ENCODE measurements around the gene ARID3A. TPM values are rescaled to one million over a fixed set of nuclear protein-coding genes. Genes with fewer than 3 reads are reported as not detected.

The ARID3A gene
- total and polyA plus RNA-seq, 2 of the 4 experiments (the other 2 are of a cell fraction) = 16.0 to 23.1 TPM

DNA sequence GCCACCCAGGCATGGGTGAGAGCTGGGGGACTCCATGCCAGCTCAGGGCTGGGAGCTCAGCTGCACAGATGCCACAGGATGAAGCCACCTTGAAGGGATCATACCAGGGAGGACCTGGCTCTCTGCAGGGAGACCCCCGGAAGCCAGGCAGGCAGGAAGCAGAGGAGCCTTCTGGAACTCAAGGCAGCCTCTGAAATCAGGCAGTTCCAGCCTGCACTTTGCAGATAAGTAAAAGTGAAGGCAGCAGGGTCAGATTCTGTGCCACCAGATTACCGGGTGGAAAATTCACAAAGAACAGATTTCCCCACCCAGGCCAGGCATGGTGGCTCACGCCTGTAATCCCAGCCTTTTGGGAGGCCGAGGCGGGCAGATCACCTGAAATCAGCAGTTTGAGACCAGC is 92.6 kb downstream of the ARID3A start:
- no peak overlapping the region for H3K4me3 ChIP-seq (ENCODE audit: insufficient read depth, low read depth, low read length)
- H3K4me1 ChIP-seq (ENCODE audit: control insufficient read depth, insufficient read depth, low read length) = peaks cover 33% of the 10 kb centered on the region
- ATAC-seq (ENCODE audit: low read depth) = no peak
- in situ Hi-C loops (cut with MboI; ENCODE audit: low sequenced_read_pairs) (no loop called here), dilution Hi-C loops (cut with HindIII; ENCODE audit: low sequenced_read_pairs, unreplicated experiment) (no loop called here), intact Hi-C loops (cut with micrococcal nuclease) (no loop called here)
- no peak overlapping the region for H4K5ac ChIP-seq (ENCODE audit: low read depth, low read length)
- peaks cover 6% of the 10 kb centered on the region; the same call in 1 of the 2 replicates for H3K36me3 ChIP-seq (ENCODE audit: control insufficient read depth, insufficient read depth, low read length)
- no peak for TF ChIP-seq CEBPB (IDR thresholded peaks at IDR 0.05; ENCODE audit: low read depth, low read length)
- TF ChIP-seq, protein P1, sequence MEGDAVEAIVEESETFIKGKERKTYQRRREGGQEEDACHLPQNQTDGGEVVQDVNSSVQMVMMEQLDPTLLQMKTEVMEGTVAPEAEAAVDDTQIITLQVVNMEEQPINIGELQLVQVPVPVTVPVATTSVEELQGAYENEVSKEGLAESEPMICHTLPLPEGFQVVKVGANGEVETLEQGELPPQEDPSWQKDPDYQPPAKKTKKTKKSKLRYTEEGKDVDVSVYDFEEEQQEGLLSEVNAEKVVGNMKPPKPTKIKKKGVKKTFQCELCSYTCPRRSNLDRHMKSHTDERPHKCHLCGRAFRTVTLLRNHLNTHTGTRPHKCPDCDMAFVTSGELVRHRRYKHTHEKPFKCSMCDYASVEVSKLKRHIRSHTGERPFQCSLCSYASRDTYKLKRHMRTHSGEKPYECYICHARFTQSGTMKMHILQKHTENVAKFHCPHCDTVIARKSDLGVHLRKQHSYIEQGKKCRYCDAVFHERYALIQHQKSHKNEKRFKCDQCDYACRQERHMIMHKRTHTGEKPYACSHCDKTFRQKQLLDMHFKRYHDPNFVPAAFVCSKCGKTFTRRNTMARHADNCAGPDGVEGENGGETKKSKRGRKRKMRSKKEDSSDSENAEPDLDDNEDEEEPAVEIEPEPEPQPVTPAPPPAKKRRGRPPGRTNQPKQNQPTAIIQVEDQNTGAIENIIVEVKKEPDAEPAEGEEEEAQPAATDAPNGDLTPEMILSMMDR (conservative IDR thresholded peaks at IDR 0.05; ENCODE audit: low read depth, low read length) = no peak
- peaks cover 75% of the 10 kb centered on the region for H4K20me1 ChIP-seq (ENCODE audit: insufficient read depth, low read length)
- H3K23ac ChIP-seq (ENCODE audit: low read depth, low read length) = 0 out of 2 replicates have a peak overlapping the region, but pooled peaks have one; percentile 37
- no peak overlapping the region for H3K56ac ChIP-seq (ENCODE audit: extremely low read depth, insufficient read depth, low read length)
- H3K9me1 ChIP-seq (ENCODE audit: insufficient read depth, low read length) = peaks cover 9% of the 10 kb centered on the region; the same call in 1 of the 2 replicates
- no peak overlapping the region for H2BK120ac ChIP-seq (ENCODE audit: low read depth, low read length)
- H3K27ac ChIP-seq (ENCODE audit: insufficient read depth, low read length) = no peak overlapping the region
- H3K4ac ChIP-seq (ENCODE audit: low read depth, low read length) = no peak overlapping the region; the same call in 1 of the 2 replicates
- H2AK9ac ChIP-seq (replicated peaks; ENCODE audit: low read depth, low read length, poor library complexity) = no peak overlapping the region
- H4K8ac ChIP-seq (ENCODE audit: low read depth in 2 of 2, low read length in 2 of 2) = no peak overlapping the region
- H3K18ac ChIP-seq (ENCODE audit: low read depth, low read length) = no peak overlapping the region
- no peak overlapping the region for H2BK5ac ChIP-seq (ENCODE audit: low read depth, low read length, poor library complexity, severe bottlenecking)
- no peak overlapping the region for H3K14ac ChIP-seq (replicated peaks; ENCODE audit: low read depth, low read length)
- no peak overlapping the region for H2BK15ac ChIP-seq (ENCODE audit: low read depth, low read length)
- peaks cover 0 to 56% of the 10 kb centered on the region in 2 experiments; a peak in 2 of 4 replicates for H3K79me1 ChIP-seq (ENCODE audit: low read depth in 1 of 2, low read length in 2 of 2)
- POLR2A ChIA-PET (ENCODE audit: unreplicated experiment) = interaction anchor here (1.4 kb wide), 1 partner anchor 9 kb away, joined by 5 read pairs; no protein-coding TSS in a partner anchor
- CTCF ChIA-PET = interaction anchor here (1.0 kb wide), 1 partner anchor 18 kb away, joined by 3 read pairs; the partner anchor contains the start of gene GRIN3B
- 0 out of 2 replicates have a peak overlapping the region, but pooled peaks have one; percentile 7 for H3K9ac ChIP-seq (ENCODE audit: low read depth, low read length)
- H2AFZ ChIP-seq (replicated peaks; ENCODE audit: low read length, poor library complexity) = no peak overlapping the region
- 60% methylated on average over 1 of the region's 5 CpGs; no CpG with 5 or more reads in 1 of the 2 experiments for WGBS, 2 experiments (ENCODE audit: extremely low coverage in 2 of 2, insufficient read length in 1 of 2)
- BruUV-seq (replicated peaks) = no TSS peak
- H2AK5ac ChIP-seq (ENCODE audit: low read depth, low read length) = no peak overlapping the region
- no peak overlapping the region for H2BK20ac ChIP-seq (ENCODE audit: low read depth, low read length)
- no peak overlapping the region for H4K91ac ChIP-seq (ENCODE audit: insufficient read depth, low read depth, low read length)
- no peaks in the 10 kb centered on the region for H3K9me3 ChIP-seq (ENCODE audit: control insufficient read depth, insufficient read depth, low read length)
- H3K27me3 ChIP-seq (ENCODE audit: control insufficient read depth, insufficient read depth, low read length) = no peaks in the 10 kb centered on the region
- H3K4me2 ChIP-seq (ENCODE audit: low read depth, low read length) = no peak overlapping the region
- no peak for DNase-seq

Measured in IMR-90 (cell line).